ENCODE results near the gene ACYP2. TPM values are rescaled to one million over a fixed set of nuclear protein-coding genes. Genes with fewer than 3 reads are reported as not detected.

ACYP2 gene
- total and polyA plus RNA-seq, 4 donors, result 23.6 to 61.4 (median 43.1) TPM

DNA sequence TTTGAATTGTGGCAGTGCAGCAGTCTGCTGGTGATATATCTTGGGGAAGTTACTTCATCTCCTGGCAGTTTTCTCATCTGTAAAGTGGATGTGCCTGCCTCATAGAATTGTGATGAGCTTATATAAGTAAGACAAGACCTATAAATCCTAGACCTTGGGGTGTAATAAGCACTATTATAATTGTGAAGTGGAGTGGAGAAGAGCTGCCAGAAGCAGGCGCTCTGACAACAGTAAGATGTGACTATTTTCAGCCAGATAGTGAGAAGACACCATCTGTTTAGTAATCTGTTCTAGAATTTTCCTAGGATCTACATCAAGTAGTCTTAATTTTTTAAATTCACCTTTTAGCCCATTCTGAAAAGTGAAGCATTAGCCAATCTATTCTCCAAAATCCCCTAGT lies 226.2 kb downstream of the ACYP2 start:
- peak in 2 of 6 donors; percentile 53 to 74 for DNase-seq (ENCODE audit: low read depth in 4 of 6, low spot score in 6 of 6)
- no CpG with 5 or more reads among the region's 1 CpG for WGBS (ENCODE audit: insufficient coverage)
- no peaks in the 10 kb centered on the region for H3K36me3 ChIP-seq (ENCODE audit: control insufficient read depth, insufficient read depth, low read length)

DNA sequence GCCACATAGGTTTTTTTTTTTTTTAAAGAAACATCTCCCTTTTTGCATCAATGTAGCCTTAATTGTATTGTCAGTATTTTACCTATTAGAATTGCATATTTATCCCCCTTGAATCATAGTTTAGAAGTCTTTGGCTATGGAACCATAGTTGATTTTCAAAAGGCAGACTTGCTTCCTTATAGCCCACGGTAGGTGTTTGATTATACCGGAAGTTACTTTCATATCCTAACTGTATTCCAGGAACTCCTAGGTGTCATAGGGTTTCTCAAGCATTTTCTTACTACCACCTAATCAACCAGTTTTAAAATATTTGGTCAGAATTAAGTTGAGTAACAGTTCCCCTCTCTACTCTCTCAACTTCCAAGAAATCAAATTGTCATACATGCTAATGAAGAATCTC lies 227.2 kb downstream of the ACYP2 start:
- H3K9me3 ChIP-seq (ENCODE audit: control insufficient read depth, insufficient read depth, low read length), result no peaks in the 10 kb centered on the region
- H3K27ac ChIP-seq (ENCODE audit: low read depth, low read length), result no peak overlapping the region
- H3K27me3 ChIP-seq (ENCODE audit: control insufficient read depth, insufficient read depth, low read length), result no peaks in the 10 kb centered on the region
- H3K4me3 ChIP-seq (ENCODE audit: low read depth, low read length), result no peak overlapping the region
- no peaks in the 10 kb centered on the region for H3K4me1 ChIP-seq (ENCODE audit: control insufficient read depth, insufficient read depth, low read length)
- WGBS (ENCODE audit: insufficient coverage), result no CpG with 5 or more reads among the region's 2 CpGs
- no peak for DNase-seq (ENCODE audit: low read depth in 4 of 6, low spot score in 6 of 6)
- H3K36me3 ChIP-seq (ENCODE audit: control insufficient read depth, insufficient read depth, low read length), result no peaks in the 10 kb centered on the region

More for the DNA sequence above, 226.2 kb downstream of the ACYP2 start:
- H3K4me3 ChIP-seq (ENCODE audit: low read depth, low read length), result no peak overlapping the region
- no peaks in the 10 kb centered on the region for H3K9me3 ChIP-seq (ENCODE audit: control insufficient read depth, insufficient read depth, low read length)
- H3K4me1 ChIP-seq (ENCODE audit: control insufficient read depth, insufficient read depth, low read length), result no peaks in the 10 kb centered on the region
- H3K27me3 ChIP-seq (ENCODE audit: control insufficient read depth, insufficient read depth, low read length), result no peaks in the 10 kb centered on the region
- no peak overlapping the region for H3K27ac ChIP-seq (ENCODE audit: low read depth, low read length)

DNA sequence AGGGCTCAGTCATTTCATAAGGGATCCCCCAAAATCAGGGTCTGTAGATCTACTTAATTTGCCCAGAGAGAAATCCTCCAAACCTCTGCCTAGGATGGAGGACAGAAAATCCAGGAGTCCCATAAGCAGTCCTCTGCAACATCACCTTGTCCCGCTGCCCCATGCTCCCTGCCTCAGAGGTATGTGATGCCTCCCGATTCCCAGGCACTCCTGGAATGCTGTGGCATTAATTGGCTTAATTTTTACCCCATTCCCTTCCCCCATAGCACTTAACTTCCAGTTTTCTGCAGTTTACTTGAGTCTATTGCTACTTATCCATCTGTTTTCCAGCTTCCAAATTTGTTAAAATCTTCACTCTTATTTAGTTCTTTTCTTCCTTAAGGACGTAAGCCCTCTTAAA lies 232.2 kb downstream of the ACYP2 start:
- H3K9me3 ChIP-seq (ENCODE audit: control insufficient read depth, insufficient read depth, low read length), result peaks cover 1% of the 10 kb centered on the region
- DNase-seq (ENCODE audit: low read depth in 4 of 6, low spot score in 6 of 6), result peak in 1 of 6 donors; percentile 47
- H3K27me3 ChIP-seq (ENCODE audit: control insufficient read depth, insufficient read depth, low read length), result no peaks in the 10 kb centered on the region
- no peak overlapping the region for H3K4me3 ChIP-seq (ENCODE audit: low read depth, low read length)
- H3K36me3 ChIP-seq (ENCODE audit: control insufficient read depth, insufficient read depth, low read length), result no peaks in the 10 kb centered on the region
- H3K27ac ChIP-seq (ENCODE audit: low read depth, low read length), result peak overlapping the region; percentile 1
- WGBS (ENCODE audit: insufficient coverage), result 63% methylated on average over 2 of the region's 3 CpGs
- no peaks in the 10 kb centered on the region for H3K4me1 ChIP-seq (ENCODE audit: control insufficient read depth, insufficient read depth, low read length)

DNA sequence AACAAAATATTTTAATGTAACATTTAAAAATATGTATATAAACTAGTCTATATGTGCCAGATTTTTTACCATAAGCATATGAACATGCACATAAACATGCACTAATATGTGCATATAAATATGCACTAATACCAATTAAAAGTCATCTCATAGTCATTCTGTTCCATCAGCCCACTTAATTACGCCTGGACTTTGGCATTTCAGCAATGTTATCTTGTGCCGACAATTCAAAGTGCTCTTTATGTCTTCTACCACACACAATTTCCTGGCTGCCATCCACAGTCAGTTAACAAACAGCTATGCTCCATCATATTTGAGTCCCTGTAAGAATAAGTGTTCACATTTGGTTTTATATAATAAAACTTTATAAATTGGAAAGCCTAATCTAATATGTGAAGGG lies 233.2 kb downstream of the ACYP2 start:
- DNase-seq (ENCODE audit: low read depth in 4 of 6, low spot score in 6 of 6), result no peak
- Histone ChIP-seq H3K27me3 (ENCODE audit: control insufficient read depth, insufficient read depth, low read length) (no peaks in the 10 kb centered on the region), H3K4me3 (ENCODE audit: low read depth, low read length) (no peak overlapping the region), H3K27ac (ENCODE audit: low read depth, low read length) (no peak overlapping the region), H3K36me3 (ENCODE audit: control insufficient read depth, insufficient read depth, low read length) (no peaks in the 10 kb centered on the region), H3K9me3 (ENCODE audit: control insufficient read depth, insufficient read depth, low read length) (peaks cover 1% of the 10 kb centered on the region), H3K4me1 (ENCODE audit: control insufficient read depth, insufficient read depth, low read length) (no peaks in the 10 kb centered on the region)
- WGBS (ENCODE audit: insufficient coverage), result 34% methylated on average over 2 of the region's 2 CpGs

DNA sequence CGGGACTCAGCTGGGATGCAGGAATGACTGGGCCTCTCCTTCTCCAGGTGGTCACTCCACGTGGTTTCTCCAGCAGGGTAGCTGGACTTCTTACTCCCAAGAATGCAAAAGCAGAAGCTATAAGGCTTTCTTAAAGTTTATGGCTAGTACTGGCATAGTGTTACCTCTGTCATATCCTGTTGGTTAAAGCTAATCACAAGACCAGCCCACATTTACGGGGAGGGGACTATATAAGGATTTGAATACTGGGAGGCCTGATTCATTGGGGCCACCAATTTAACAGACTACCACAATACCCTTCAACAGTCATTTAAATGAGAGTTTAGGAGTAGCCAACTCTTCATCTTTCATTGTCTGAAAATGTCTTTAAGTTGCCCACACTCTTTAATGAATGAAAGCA lies 235.0 kb downstream of the ACYP2 start:
- H3K4me3 ChIP-seq (ENCODE audit: low read depth, low read length), result no peak overlapping the region
- 75% methylated on average over 1 of the region's 3 CpGs for WGBS (ENCODE audit: insufficient coverage)
- no peaks in the 10 kb centered on the region for H3K4me1 ChIP-seq (ENCODE audit: control insufficient read depth, insufficient read depth, low read length)
- no peak for DNase-seq (ENCODE audit: low read depth in 4 of 6, low spot score in 6 of 6)
- H3K27ac ChIP-seq (ENCODE audit: low read depth, low read length), result no peak overlapping the region
- no peaks in the 10 kb centered on the region for H3K27me3 ChIP-seq (ENCODE audit: control insufficient read depth, insufficient read depth, low read length)
- peaks cover 1% of the 10 kb centered on the region for H3K9me3 ChIP-seq (ENCODE audit: control insufficient read depth, insufficient read depth, low read length)
- no peaks in the 10 kb centered on the region for H3K36me3 ChIP-seq (ENCODE audit: control insufficient read depth, insufficient read depth, low read length)

DNA sequence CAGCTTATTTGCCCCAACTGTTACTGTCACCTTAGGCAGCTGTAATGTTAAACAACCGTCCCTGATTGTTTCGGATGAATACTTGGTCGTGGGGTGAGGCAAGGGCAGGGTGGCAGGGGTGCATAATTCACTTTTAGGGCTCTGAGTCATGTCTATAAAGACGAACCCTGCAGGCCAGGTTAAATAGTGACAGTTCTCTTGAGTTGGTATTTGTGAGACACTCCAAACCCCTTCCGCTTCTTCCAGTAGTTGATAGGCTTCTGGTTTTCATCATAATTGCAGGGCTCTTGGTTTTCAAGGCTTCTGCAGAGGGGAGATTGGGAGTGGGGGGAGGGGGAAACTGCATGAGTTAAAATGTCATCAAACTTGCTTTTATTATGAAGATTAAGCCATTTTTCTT lies 237.8 kb downstream of the ACYP2 start:
- DNase-seq (ENCODE audit: low read depth in 4 of 6, low spot score in 6 of 6), result no peak
- Histone ChIP-seq H3K9me3 (ENCODE audit: control insufficient read depth, insufficient read depth, low read length) (peaks cover 1% of the 10 kb centered on the region), H3K4me3 (ENCODE audit: low read depth, low read length) (no peak overlapping the region), H3K27me3 (ENCODE audit: control insufficient read depth, insufficient read depth, low read length) (no peaks in the 10 kb centered on the region), H3K27ac (ENCODE audit: low read depth, low read length) (no peak overlapping the region), H3K36me3 (ENCODE audit: control insufficient read depth, insufficient read depth, low read length) (no peaks in the 10 kb centered on the region), H3K4me1 (ENCODE audit: control insufficient read depth, insufficient read depth, low read length) (no peaks in the 10 kb centered on the region)
- WGBS (ENCODE audit: insufficient coverage), result 67% methylated on average over 5 of the region's 5 CpGs

Small RNAs within 50 kb of the gene (small RNA-seq; reads per million reads assigned to genes)
- not detected for gene RNU7-172P (ENCODE audit: low replicate concordance)

Other genes with a start within 250 kb of the ACYP2 start
- gene PSME4, start 144.6 kb upstream of the ACYP2 start, total RNA-seq, result 10 to 100 TPM; 42.4 to 50.5 TPM
- gene PSME4, start 144.6 kb upstream of the ACYP2 start, polyA plus RNA-seq (ENCODE audit: insufficient read length in 2 of 2), result 10 to 100 TPM; 33.8 to 39.1 TPM
- gene TSPYL6, start 140.6 kb downstream of the ACYP2 start, total RNA-seq, result under 1 TPM; 0.17 to 0.30 TPM
- gene TSPYL6, start 140.6 kb downstream of the ACYP2 start, polyA plus RNA-seq (ENCODE audit: insufficient read length in 2 of 2), result under 1 TPM; 0.14 to 0.50 TPM